ENCODE measurements around the gene GUCD1.

The GUCD1 gene

DNA sequence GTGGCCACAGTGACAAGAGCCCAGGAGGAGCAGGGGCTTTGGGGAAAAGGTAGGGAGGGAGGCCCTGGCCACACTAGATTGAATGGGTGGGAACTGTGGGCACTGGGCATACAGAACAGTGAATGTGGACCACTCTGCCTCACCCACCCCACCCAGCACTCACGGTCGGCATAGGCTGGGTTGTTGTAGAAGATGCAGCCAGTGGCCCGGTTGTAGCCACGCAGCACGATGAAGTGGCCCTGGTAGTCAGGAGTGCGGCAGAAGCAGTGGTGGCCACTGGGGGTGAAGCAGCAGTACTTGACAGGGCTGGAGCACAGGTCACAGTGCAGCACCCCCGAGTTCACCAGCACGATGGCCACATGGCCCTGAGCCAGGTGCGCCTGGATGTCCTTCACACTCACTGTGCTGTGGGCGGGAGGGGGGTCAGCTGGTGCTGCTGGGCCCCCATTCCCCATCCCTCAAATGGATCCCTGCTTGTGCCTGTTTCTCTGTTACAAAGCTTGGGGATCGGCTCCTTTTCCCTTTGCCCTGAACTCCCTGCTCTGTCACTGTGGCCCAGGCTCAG lies 11.2 kb downstream of the GUCD1 start:
- H3K4me3 ChIP-seq (replicated peaks in 1 of 2; ENCODE audit: low read depth in 2 of 2, low read length in 2 of 2), result no peak overlapping the region
- no peak for DNase-seq (ENCODE audit: low read depth in 2 of 2)
- TF ChIP-seq, protein P1, sequence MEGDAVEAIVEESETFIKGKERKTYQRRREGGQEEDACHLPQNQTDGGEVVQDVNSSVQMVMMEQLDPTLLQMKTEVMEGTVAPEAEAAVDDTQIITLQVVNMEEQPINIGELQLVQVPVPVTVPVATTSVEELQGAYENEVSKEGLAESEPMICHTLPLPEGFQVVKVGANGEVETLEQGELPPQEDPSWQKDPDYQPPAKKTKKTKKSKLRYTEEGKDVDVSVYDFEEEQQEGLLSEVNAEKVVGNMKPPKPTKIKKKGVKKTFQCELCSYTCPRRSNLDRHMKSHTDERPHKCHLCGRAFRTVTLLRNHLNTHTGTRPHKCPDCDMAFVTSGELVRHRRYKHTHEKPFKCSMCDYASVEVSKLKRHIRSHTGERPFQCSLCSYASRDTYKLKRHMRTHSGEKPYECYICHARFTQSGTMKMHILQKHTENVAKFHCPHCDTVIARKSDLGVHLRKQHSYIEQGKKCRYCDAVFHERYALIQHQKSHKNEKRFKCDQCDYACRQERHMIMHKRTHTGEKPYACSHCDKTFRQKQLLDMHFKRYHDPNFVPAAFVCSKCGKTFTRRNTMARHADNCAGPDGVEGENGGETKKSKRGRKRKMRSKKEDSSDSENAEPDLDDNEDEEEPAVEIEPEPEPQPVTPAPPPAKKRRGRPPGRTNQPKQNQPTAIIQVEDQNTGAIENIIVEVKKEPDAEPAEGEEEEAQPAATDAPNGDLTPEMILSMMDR (IDR thresholded peaks at IDR 0.05; ENCODE audit: low read depth, low read length), result no peak

DNA sequence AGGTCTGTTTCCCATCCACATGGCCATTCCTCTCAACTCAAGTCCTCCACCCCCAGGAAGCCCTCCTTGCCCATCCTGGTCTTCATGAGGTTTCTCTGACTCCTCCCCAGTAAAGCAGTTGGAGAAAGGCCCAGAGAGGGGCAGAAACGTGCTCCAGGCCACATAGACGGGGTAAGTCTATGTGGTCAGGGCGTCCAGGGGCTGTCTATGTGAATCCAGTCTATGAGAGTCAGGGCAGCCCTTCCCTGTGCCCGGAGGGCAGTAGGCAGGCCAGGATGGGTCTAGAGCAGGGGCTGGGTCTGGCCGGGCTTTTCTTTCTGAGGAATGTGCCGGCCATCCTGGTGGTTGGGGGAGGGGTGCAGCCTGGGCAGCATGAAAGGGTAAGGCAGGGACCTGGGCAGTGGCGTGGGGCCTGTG lies 11.7 kb downstream of the GUCD1 start:
- H3K4me3 ChIP-seq (replicated peaks in 1 of 2; ENCODE audit: low read depth in 2 of 2, low read length in 2 of 2), result no peak overlapping the region
- TF ChIP-seq, protein P1 (IDR thresholded peaks at IDR 0.05; ENCODE audit: low read depth, low read length), result no peak

DNA sequence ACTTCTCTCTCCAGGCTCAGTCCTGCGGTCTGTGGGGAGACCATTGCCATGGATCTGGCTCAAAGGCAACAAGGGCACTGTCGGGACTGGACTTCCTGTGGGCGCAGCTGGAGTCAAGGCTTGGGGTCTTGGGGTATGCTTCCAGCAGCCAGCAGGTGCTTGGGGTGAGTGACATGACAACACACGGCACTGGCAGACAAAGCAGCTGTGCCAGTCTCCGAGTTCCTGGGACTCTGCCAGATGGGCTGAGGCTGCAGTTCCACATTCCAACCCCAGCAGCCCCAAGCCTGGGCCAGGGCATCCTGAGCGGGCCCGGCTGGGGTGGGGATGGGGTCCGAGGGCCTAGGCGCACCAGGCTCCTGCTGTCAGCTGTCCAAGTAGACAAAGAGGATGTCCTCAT lies 12.3 kb downstream of the GUCD1 start:
- TF ChIP-seq, protein P1 (IDR thresholded peaks at IDR 0.05; ENCODE audit: low read depth, low read length), result no peak
- DNase-seq (ENCODE audit: low read depth in 2 of 2), result no peak
- no peak overlapping the region for H3K4me3 ChIP-seq (replicated peaks in 1 of 2; ENCODE audit: low read depth in 2 of 2, low read length in 2 of 2)

More for the DNA sequence above, 11.7 kb downstream of the GUCD1 start:
- DNase-seq (ENCODE audit: low read depth in 2 of 2), result no peak

DNA sequence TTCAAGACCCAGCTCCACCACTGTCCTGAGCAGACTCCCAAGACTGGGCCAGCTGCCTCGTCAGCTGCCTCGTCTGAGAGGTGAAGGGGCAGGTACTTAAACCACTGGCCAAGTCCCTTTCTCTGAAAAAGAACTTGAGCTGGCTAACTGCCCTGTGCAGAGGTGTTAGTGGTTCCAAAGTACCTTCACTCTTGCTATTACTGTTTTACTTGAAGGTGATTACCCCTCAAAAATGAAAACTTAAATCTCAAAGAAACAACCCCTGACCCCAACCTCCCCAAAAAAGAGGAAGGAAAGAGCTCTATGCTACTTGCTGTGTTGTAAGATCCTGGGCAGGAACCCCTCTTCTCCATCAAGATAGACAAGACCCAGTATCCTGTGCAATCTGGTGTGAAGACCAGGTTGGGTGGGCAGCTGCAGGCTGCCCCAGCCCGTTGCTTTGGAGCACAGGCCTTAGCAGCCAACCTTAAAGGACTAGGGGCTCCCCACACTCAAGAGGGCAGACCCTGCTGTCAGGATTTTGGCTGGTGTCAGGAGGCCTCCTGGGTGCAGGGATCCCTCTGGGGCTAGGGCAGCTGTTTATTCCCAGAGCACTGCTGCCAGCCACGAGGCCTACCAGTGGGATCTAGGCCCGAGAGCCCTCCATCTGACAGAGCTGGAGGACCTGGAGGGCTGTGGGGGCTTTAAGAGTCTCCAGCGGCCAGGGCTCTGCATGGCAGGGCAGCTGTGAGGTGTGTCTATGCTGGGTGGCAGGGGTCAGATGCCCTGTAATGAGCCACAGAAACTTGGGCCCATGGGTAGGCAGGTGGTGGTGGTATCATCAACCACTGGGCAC lies 13.0 kb downstream of the GUCD1 start:
- TF ChIP-seq, protein P1 (IDR thresholded peaks at IDR 0.05; ENCODE audit: low read depth, low read length), result no peak
- no peak overlapping the region for H3K4me3 ChIP-seq (replicated peaks in 1 of 2; ENCODE audit: low read depth in 2 of 2, low read length in 2 of 2)
- DNase-seq (ENCODE audit: low read depth in 2 of 2), result no peak

DNA sequence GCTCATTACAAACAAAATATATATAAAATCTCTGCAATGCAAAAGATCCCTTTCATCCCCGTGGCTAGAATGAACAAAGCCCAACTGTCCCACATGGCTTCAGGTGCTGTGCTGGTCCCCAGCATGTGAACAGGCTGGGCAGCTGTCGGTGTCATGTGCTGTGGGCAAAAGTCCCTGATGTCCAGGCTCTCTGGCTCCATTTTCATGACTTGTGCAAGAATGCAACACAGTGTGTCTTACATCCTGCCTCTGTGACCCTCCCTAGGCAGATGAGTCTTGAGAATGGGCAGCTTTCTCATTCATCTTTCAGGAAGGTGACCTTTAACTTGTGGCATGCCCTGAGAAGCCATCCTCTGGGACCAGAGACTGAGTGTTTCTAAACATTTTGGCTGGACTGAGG lies 14.5 kb downstream of the GUCD1 start:
- TF ChIP-seq, protein P1 (IDR thresholded peaks at IDR 0.05; ENCODE audit: low read depth, low read length), result no peak
- no peak overlapping the region for H3K4me3 ChIP-seq (replicated peaks in 1 of 2; ENCODE audit: low read depth in 2 of 2, low read length in 2 of 2)
- DNase-seq (ENCODE audit: low read depth in 2 of 2), result no peak

DNA sequence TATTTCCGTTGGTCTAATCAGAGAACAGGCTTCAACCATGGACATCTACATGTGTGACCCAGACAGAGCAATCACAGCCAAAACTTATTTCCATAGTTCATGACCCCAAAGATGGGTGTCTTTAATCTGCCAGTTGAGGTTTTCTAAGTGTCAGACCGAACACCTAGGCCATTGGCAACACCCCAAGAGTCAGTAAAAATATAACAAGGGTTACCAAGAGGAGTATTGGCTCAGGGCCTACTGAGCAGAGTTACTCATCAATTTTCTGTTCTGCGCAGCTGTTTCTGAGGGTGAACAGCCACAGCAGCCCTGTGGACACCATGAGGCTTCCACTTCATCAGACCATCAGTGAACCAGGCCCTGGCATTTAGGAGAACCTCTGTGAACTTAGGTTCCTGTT lies 18.8 kb downstream of the GUCD1 start:
- TF ChIP-seq, protein P1 (IDR thresholded peaks at IDR 0.05; ENCODE audit: low read depth, low read length), result no peak
- DNase-seq (ENCODE audit: low read depth in 2 of 2), result no peak
- no peak overlapping the region for H3K4me3 ChIP-seq (replicated peaks in 1 of 2; ENCODE audit: low read depth in 2 of 2, low read length in 2 of 2)
